C4-2B (cell line): ENCODE data around the gene SLC27A2.

Source experiments
- CTCF ChIP-seq: fragments of 450-650 bp; conservative IDR thresholded peaks from 2 replicates; pipeline ENCODE4 v1.5.1; 2017; ENCODE audit warnings: mild to moderate bottlenecking
- ZFX ChIP-seq: fragments of 450-650 bp; IDR thresholded peaks from 2 replicates; pipeline ENCODE4 v1.6.1; 2017

- TF ChIP-seq CTCF (no peak), ZFX (no peak)
Measured at GRCh38 chr15:50162969-50163718, 18.9 kb upstream of the SLC27A2 start.
